NAMALWA (cell line): ENCODE data around the gene ARL16.

Experiments
- DNase-seq: peaks from one replicate; pipeline ENCODE4 v3.0.0-alpha.2; 2015; ENCODE audit warnings: low spot score

The ARL16 gene

DNA sequence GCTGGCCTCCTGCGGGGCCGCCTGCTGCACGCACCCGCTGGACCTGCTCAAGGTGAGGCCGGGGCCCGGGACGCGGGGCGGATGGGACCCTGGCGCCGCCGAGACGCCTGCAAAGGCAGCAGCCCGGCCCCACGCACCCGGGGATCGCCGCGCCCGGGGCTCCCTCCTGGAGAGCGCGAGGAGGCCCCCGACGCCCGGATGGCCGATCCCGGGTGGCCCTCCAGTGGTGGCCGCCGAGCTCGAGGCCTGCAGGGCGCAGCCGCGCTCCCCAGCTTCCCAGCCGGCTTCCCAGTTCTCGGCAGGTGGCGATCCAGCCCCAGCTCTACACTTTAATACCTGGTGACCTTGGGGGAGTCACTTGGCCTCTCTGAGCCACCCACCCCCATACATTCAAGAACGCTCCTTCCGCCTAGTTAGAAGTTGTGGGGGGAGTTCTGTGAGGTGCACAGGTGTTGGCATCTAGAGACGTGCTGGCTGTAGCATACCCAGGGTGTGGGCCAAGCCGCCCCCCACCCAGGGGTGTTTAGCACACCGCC lies 28.9 kb upstream of the ARL16 start:
- peak; percentile 44 for DNase-seq

DNA sequence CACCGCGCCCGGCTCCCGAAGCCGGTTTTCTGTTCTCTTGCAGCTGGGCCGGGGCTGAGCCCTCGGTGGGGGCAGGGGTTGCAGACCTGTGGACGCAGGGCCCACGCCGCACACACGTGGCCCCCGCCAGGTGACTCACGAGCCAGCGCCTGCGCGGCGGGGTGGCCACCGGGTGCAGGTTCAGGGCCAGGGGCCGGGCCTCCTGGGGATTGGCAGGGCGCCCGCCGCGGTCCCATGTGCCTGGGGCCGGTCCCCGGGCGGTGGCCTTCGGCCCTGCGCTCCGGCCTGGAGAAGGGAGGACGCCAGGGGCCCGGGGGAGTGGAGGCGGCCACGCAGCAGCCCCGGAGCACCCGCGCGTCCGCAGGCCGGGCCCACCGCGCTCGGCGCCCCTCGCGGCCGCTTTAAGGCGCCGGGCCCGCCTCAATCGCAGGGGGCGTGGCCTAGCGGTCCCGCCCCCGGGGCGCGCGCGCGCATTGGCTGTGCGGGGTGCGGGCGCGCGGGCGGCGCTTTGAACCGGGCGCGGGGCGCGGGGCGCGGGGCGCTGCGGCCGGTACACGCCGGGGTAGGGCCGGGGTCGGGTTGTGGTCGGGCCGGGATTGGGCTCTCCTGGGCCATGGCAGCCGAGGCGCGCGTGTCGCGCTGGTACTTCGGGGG lies 28.3 kb upstream of the ARL16 start, which contains the start of gene SLC25A10:
Gene SLC25A10 (plus strand): TSS at position 471 of the 654 bp plus-strand sequence. CDS start 143 bp downstream, at position 614.
- peak; percentile 81 for DNase-seq

DNA sequence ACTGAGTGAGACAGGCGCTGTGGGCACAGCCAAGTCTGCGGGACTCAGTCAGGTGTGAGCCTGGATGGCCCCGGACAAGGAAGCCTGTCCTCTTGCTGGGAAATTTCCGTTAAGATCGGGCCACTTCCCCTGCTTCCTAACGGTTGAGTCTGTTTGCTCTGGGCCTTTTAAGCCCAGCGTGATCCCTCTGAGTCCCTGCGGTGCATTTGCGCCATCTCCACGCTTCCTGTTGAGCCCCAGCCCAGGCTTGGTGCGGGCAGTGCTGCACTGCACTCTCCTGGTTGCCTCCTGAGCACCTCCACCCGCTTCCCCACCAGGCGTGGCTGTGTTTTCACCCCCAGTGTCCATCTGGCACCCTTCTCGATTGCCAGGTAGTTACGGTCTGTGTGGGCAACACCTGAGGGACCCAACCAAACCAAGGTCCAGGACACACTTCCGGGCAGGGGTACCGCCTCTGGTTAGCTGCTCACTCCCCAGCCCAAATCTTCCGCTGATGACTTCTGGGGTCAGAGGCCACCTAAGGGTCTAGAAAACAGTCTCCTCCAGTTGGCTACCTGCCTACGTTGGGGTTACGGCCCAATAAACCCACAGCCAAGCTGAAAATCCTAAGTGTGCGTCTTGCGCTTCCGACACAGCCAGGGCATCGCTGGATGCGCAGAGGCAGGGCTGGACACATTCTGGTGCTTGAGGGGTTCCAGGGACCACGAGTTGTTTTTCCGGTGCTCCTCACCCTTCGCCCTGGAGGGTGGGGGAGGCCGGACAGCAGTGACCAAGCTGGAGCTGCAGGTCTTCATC lies 27.1 kb upstream of the ARL16 start:
- no peak for DNase-seq

DNA sequence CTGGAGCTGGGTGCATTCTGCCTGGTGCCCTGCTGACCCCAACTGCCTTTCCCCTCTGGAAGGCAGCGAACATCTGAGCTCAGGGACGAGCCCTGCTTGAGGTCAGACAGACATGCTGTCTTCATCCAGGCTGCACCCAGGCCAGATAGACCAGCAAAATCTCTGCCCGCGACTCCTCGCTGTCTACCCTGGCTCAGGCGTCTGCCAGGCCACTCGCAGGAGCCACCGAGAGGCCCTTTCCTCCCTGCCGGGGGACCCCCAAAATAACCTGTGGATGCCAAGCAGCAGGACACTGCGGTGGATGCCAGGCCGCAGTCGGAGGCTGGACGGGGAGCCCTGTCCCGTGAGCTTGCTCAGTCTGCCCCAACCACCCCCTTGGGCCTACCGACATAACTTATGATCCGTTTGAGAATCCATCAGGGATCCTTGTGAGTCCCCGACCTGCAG lies 25.2 kb upstream of the ARL16 start:
- DNase-seq: no peak

DNA sequence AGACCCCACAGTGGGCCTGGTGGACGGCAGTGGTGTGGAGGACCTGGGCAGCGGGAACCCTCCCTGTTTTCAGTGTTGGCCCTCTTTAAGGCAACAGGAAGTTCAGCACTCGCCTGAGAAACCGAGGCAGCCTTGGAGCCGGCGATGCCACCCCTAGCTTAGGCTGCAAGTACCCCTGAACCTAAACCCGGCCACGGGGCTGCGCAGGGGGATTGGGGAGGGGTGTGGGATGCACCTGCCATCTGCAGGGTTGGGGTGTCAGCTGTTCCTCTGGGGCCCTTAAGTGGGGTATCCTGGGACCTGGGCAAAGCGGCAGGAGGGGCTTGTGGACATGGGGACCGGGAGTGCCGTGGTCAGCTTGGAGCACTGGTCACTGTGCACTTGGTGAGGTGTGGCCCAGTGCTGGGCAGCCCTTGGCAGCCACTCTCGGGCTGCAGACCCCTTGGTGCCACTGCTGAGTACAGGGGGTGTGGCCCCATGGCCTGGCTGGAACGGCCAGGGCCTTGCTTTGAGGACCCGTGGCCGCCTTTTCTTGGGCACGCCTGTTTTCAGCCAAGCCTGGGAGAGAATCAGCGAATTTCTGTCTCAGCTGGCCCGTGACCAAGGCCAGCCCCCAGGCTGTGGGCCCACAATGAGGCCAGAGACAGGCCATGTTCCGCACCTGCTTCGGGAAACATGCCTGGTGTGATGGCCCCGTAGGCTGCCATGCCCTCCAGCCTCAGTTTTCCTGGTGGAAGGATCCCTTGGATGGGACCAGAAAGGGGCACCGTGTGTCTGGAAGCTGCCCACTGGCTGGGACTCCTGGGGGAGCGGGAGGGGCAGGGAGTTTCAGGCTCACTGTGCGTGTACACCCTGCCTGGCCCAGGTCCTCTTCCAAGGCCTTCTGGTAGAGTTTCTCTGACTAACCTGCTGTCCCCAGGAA lies 24.4 kb upstream of the ARL16 start:
- DNase-seq: no peak

DNA sequence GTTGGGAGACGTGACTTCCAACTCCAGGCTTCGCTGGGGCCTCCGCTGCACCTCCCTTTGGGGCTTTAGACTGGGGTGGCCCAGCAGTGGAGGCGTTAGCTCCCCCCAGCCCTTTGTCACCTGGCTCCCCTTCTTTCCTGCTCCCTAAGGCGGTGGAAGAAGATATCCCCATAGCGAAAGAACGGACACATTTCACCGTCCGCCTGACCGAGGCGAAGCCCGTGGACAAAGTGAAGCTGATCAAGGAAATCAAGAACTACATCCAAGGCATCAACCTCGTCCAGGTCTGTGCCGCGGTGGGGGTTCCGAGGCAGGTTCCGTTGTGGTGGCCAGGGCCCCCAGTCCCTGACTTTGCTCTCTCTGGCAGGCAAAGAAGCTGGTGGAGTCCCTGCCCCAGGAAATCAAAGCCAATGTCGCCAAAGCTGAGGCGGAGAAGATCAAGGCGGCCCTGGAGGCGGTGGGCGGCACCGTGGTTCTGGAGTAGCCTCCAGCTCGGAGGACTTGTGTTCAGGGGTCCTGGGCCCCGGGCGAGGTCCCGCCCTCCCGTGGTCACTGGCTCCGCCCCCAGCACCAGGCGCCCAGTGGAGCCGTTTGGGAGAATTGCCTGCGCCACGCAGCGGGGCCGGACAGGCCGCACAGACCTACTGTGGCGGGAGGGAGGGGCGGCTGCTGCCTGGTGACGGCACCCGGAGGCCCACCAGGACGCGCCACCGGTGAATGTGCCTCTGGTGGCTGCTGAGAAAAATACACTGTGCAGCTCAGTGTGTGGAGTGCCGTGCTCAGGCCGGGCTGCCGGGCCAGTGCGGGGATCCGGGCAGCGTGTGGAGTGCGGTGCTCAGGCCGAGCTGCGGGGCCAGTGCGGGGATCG lies 23.4 kb upstream of the ARL16 start:
- DNase-seq: peak; percentile 35

DNA sequence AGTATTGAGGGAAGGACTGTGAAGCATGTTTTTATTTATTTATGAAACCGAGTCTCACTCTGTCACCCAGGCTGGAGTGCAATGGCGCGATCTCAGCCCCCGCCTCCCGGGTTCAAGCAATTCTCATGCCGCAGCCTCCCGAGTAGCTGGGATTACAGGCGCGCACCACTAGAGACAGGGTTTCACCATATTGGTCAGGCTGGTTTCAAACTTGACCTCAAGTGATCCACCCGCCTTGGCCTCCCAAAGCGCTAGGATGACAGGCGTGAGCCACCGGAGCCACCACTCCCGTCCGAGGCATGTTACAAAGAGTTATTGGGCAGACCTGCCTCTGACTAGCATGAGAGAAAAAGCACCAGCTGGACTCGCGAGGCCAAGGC lies 22.6 kb upstream of the ARL16 start:
- no peak for DNase-seq

DNA sequence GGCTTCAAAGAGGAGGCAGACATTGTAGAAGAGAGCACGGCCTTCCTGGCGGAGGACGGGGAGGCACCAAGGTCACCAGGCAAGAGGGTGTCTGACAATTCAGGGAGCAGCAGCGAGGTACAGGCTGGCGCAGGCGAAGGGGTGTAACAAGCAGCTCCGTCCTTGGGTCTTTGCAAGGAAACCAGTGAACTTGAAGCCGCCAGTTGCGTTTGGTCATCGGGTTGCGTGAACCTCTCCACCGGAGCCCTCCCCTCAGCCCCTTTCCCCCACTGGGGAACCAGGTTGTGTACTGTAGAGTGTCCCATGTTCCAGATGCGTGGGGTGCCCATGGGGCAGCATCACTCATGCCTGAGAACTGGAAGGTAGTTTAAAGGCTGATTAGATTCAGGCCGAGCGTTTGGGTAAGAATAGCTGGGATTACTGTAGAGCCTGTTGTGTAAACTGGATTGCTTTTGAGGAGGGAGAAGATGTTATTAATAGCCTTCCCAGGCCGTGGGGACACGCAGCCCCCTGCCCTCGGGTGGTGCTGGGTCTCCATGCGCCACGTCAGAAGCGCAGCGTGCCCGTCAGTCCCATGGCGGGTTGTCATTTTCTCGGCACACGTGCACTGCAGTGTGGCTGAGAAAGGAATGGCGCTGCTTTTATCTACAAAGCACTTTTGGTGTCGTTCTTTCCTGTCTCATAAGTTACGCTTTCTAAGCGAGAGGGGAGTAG lies 22.1 kb upstream of the ARL16 start:
- no peak for DNase-seq

DNA sequence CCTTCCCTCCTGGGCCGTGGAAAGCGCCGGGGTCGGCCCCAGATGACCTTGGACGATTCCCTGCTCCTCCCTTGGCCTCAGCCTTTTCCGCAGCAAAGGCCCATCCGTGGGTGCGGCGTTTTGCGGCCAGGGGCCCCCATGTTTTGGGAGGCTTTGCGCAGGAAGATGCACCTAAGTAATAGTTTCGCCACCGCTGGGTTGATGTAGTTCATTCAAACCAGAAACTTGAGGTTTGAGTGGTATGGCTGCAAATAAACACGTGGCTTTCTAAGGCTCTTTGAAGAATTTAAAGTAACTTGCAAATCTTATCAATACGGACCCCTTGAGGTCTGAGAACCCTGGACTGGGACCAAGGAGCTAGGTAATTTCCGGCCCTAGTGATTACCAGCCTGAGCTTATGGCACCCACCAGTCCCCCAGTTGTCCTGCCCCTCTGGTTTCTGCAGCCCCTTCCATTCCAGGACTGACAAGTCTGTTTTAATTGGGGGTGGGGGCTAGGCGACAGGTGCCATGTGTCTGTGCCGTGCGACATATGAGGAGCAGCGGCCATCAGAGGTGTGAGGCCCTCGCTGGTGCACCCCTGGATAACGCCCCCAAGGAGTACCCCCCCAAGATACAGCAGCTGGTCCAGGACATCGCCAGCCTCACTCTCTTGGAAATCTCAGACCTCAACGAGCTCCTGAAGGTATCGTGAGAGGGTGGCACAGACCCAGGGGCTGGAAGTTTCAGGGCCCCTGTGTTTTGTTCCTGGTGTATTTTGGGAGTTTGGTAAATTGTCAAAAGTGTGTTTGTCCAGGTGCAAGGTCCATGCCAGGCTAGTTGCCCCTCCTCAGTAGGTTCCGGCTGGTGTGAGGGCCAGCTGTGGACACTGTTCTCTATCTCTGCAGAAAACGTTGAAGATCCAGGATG lies 20.4 kb upstream of the ARL16 start:
- DNase-seq: peak; percentile 37

DNA sequence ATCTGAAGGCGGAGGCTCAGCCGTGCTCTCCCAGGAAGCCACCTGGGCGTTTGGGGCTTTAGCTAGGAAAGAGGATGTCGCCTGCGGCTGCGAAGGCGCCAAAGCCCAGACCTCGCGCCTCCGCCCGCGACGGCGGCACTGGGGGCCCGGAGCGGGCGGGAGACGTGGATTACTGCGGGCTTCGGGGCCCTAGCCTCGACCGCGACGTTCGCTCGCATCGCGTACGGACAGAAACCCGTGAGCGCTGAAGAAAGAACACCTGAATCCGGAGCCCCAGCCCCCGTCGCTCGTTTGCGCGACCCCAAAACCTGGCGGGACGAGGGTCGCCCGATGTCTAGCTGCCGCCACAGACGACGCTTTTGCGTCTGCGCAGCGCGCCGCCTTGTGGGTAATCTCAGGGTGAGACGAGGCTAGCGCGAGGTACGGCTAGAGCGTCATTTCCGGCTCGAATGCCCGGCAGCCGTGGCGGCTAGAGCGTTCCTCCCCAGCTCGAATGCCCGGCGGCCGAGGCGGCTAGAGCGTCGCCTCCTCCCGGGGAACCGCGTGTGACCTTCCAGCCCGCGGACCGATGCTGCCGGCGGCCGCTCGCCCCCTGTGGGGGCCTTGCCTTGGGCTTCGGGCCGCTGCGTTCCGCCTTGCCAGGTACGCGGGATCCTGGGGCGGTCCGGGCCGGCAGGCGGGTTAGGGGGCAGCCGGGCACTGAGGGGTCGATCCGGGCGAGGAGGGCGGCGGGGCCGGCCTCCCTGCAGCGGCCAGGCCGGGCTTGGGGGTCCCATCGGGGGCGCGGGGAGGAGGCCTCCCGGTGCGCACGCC lies 19.5 kb upstream of the ARL16 start, which contains the start of gene MRPL12:
Gene MRPL12 (plus strand): TSS at position 434 of the 813 bp plus-strand sequence. CDS start 135 bp downstream, at position 569.
- DNase-seq: peak; percentile 95

DNA sequence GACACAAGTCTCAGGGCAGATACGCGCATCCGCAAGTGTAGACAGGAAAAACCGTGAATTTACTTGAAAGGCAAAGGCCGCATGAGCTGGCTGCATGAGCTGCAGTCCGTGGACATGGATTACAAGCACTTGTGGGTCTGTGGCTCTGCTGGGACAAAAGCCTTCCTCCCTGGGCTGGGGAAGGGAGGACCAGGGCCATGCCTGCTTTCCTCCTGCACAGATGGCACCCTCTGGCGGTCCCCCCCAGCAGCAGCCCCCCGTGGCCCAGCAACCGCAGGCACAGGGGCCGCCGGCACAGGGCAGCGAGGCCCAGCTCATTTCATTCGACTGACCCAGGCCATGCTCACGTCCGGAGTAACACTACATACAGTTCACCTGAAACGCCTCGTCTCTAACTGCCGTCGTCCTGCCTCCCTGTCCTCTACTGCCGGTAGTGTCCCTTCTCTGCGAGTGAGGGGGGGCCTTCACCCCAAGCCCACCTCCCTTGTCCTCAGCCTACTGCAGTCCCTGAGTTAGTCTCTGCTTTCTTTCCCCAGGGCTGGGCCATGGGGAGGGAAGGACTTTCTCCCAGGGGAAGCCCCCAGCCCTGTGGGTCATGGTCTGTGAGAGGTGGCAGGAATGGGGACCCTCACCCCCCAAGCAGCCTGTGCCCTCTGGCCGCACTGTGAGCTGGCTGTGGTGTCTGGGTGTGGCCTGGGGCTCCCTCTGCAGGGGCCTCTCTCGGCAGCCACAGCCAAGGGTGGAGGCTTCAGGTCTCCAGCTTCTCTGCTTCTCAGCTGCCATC lies 17.9 kb upstream of the ARL16 start:
- DNase-seq: peak; percentile 64

DNA sequence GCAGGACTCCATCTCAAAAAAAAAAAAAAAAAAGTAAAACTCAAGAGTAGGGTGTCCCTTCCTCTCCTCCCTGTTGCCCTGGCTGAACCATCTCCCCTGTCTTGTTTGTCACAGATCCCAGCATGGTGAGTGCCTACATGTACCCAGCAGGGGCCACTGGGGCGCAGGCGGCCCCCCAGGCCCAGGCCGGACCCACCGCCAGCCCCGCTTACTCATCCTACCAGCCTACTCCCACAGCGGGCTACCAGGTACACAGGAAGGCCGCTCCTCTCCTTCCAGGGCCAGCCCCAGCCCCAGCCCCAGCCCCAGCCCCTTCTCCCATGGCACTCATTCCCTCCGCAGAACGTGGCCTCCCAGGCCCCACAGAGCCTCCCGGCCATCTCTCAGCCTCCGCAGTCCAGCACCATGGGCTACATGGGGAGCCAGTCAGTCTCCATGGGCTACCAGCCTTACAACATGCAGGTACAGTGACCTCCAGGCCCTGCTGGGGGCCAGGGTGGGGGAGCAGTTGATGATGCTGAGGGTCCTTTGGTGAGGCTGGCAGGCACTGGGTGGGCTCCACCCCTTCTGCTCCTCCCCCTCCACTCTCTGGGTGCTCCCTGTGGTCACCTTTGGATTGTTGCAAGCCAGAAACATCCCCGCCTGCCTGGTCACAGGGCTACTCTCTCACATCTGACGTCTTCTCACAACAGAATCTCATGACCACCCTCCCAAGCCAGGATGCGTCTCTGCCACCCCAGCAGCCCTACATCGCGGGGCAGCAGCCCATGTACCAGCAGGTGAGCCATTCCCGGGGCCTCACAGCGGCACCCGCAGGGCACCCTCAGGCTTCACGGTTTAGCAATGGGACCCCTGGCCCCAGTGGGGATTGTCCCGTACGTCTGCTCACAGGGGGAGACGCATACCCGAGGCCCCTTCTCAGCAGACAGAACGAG lies 17.0 kb upstream of the ARL16 start:
- no peak for DNase-seq

DNA sequence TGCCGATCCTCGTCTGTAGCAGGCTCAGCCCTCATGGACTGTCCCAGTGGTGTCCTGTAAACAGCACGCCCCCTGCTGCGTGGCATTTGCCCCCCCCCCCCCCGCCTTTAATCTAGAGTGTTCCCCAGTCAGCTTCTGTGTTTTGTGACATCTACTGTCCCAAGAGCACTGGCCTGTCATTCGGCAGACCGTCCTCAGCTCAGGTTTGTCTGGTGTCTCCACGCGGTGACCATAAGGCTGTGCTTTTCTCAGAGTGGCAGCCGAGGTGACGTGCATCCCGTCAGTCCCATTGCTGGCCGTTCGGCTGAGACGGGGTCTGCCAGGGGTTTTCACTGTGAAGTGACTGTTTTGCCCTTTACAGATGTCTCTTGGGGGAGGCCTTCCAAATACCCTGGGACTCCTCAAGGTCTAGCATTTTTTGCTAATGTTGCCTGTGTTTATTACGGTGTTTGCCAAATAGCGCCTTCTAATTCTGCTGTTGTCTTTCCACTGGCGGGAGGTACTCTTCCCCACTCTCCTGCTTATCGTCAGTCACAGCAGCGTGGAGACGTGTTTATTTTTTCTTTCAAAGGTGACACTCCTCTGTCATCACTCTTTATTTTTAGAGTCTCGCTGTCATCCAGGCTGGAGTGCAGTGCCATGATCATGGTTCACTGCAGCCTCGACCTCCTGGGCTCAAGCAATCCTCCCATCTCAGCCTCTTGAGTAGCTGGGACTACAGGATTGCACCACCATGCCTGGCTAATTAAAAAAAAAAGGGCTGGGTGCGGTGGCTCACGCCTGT lies 13.9 kb upstream of the ARL16 start:
- no peak for DNase-seq

DNA sequence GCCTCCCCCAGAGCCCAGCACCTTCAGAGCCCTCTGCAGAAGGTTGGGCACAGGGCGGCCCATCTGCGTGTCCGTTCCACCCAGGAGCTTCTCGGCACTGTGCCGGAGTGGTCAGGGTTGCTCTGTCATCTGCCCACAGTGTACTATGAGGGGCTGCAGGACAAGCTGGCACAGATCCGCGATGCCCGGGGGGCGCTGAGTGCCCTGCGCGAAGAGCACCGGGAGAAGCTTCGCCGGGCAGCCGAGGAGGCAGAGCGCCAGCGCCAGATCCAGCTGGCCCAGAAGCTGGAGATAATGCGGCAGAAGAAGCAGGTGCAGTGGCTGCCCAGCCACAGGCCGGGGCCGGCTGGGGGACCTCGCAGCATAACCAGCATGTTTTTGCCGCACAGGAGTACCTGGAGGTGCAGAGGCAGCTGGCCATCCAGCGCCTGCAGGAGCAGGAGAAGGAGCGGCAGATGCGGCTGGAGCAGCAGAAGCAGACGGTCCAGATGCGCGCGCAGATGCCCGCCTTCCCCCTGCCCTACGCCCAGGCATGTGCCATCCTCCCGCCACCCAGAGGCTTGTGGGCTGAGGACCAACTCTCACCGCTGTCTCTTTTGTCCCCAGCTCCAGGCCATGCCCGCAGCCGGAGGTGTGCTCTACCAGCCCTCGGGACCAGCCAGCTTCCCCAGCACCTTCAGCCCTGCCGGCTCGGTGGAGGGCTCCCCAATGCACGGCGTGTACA lies 12.8 kb upstream of the ARL16 start:
- no peak for DNase-seq

DNA sequence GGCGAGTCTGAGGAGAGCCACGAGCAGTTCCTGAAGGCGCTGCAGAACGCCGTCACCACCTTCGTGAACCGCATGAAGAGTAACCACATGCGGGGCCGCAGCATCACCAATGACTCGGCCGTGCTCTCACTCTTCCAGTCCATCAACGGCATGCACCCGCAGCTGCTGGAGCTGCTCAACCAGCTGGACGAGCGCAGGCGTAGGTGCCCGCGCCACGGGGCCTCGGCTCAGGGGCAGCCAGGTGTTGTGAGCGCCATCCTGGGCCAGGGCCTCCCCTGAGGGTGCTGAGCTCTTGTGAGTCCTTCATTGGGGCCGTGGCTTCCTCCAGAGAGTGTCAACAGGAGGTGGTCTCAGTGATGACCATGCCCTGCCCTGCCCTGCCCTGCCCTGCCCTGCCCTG lies 12.2 kb upstream of the ARL16 start:
- no peak for DNase-seq
